Hepatocyte (in vitro differentiated cells): Measurements from ENCODE around the gene C3orf49. TPM values are rescaled to one million over a fixed set of nuclear protein-coding genes. Genes with fewer than 3 reads are reported as not detected.

Experiments
- DNase-seq: peaks from one replicate; pipeline ENCODE4 v3.0.0-alpha.2; 2016; ENCODE audit warnings: low spot score
- H2AFZ ChIP-seq: fragments of 200-600 bp; sonication (generic); 2 replicates; pipeline ENCODE4 v1.6.0; 2016; ENCODE audit warnings: antibody characterized with exemption, mild to moderate bottlenecking
- H3K27ac ChIP-seq: fragments of 200-600 bp; sonication (generic); 2 replicates; pipeline ENCODE4 v1.5.1; 2016; ENCODE audit warnings: mild to moderate bottlenecking
- H3K27me3 ChIP-seq: fragments of 200-600 bp; sonication (generic); 2 replicates; pipeline ENCODE4 v1.6.1; 2016
- H3K36me3 ChIP-seq: fragments of 200-600 bp; sonication (generic); replicated peaks from 2 replicates; pipeline ENCODE4 v1.5.1; 2016; ENCODE audit warnings: low read depth; ENCODE audit not compliant: insufficient read depth
- H3K4me1 ChIP-seq: fragments of 200-600 bp; sonication (generic); 2 replicates; pipeline ENCODE4 v1.5.1; 2016; ENCODE audit warnings: mild to moderate bottlenecking, moderate library complexity; ENCODE audit not compliant: insufficient read depth
- H3K4me2 ChIP-seq: fragments of 200-600 bp; sonication (generic); 2 replicates; pipeline ENCODE4 v1.6.0; 2016
- H3K4me3 ChIP-seq: fragments of 200-600 bp; sonication (generic); 2 replicates; pipeline ENCODE4 v1.5.1; 2016; ENCODE audit warnings: mild to moderate bottlenecking
- H3K79me2 ChIP-seq: fragments of 200-600 bp; sonication (generic); 2 replicates; pipeline ENCODE4 v1.6.0; 2017; ENCODE audit warnings: mild to moderate bottlenecking
- H3K9me2 ChIP-seq: fragments of 200-600 bp; sonication (generic); replicated peaks from 2 replicates; pipeline ENCODE4 v1.6.0; 2017; ENCODE audit warnings: mild to moderate bottlenecking; ENCODE audit not compliant: insufficient read depth
- H3K9me3 ChIP-seq: fragments of 200-600 bp; sonication (generic); 2 replicates; pipeline ENCODE4 v1.5.1; 2016; ENCODE audit warnings: low read depth, mild to moderate bottlenecking
- H4K20me1 ChIP-seq: fragments of 200-600 bp; sonication (generic); 2 replicates; pipeline ENCODE4 v1.6.0; 2016; ENCODE audit warnings: mild to moderate bottlenecking; ENCODE audit not compliant: insufficient read depth, poor library complexity, severe bottlenecking
- CTCF ChIP-seq: fragments of 200-600 bp; sonication (generic); IDR thresholded peaks from 2 replicates; pipeline ENCODE4 v1.5.1; 2016; ENCODE audit warnings: antibody characterized with exemption, mild to moderate bottlenecking; ENCODE audit not compliant: poor library complexity
- EZH2 ChIP-seq: fragments of 200-600 bp; sonication (generic); IDR thresholded peaks from 2 replicates; pipeline ENCODE4 v1.6.1; 2016; ENCODE audit warnings: antibody characterized with exemption, mild to moderate bottlenecking, borderline replicate concordance
- EZH2phosphoT487 ChIP-seq: fragments of 200-600 bp; sonication (generic); IDR thresholded peaks from one replicate; pipeline ENCODE4 v1.6.1; 2018; ENCODE audit warnings: antibody characterized with exemption, mild to moderate bottlenecking, low read depth, moderate library complexity; ENCODE audit not compliant: unreplicated experiment, severe bottlenecking
- WGBS: methylation state at CpG from one replicate; pipeline ENCODE4 v1.1.6; 2016; ENCODE audit warnings: low lambda C conversion rate; ENCODE audit errors: missing lambda C conversion rate; 5-methylcytosine and 5-hydroxymethylcytosine counted together
- polyA plus RNA-seq: library from polyadenylated mRNA; unstranded; fragments of >200 nt; fragmentation: Nextera tagmentation; extraction: Ambion mirVana; gene quantifications from 2 replicates; pipeline ENCODE4 v1.2.1, GENCODE V29; 2016
- total RNA-seq: library from RNA; depleted of rRNA; stranded (reverse); fragments of >200 nt; gene quantifications from 2 replicates; pipeline ENCODE4 v1.2.3, GENCODE V29; 2014

The C3orf49 gene
- total and polyA plus RNA-seq, 2 experiments from 2014 or later, result 0.11 TPM; not detected in 1

- Histone ChIP-seq H3K9me2 (no peaks in the 10 kb centered on the region), H3K4me2 (no peak overlapping the region), H3K9me3 (no peaks in the 10 kb centered on the region), H3K27me3 (no peaks in the 10 kb centered on the region), H3K79me2 (peaks cover 70% of the 10 kb centered on the region), H4K20me1 (no peaks in the 10 kb centered on the region), H3K4me1 (peaks cover 8% of the 10 kb centered on the region), H3K4me3 (no peak overlapping the region), H3K36me3 (no peaks in the 10 kb centered on the region), H3K27ac (no peak overlapping the region), H2AFZ (no peak overlapping the region)
- TF ChIP-seq EZH2phosphoT487, result no peak
- TF ChIP-seq CTCF, result no peak
- TF ChIP-seq EZH2, result no peak
- WGBS, result 41% methylated on average over 1 of the region's 1 CpG
- no peak for DNase-seq
These were observed 36.3 kb downstream of the C3orf49 start for GRCh38 chr3:63855333-63855940.

- Histone ChIP-seq H3K9me3 (no peaks in the 10 kb centered on the region), H3K36me3 (no peaks in the 10 kb centered on the region), H3K4me1 (peaks cover 10% of the 10 kb centered on the region), H3K79me2 (peaks cover 76% of the 10 kb centered on the region), H3K27ac (no peak overlapping the region), H4K20me1 (no peaks in the 10 kb centered on the region), H3K4me3 (no peak overlapping the region), H3K27me3 (no peaks in the 10 kb centered on the region), H2AFZ (no peak overlapping the region), H3K9me2 (no peaks in the 10 kb centered on the region), H3K4me2 (no peak overlapping the region)
- TF ChIP-seq CTCF (no peak), EZH2phosphoT487 (no peak), EZH2 (no peak)
- no peak for DNase-seq
- 98% methylated on average over 2 of the region's 2 CpGs for WGBS
These were observed 38.2 kb downstream of the C3orf49 start for GRCh38 chr3:63857311-63857710.

- H3K4me1 ChIP-seq, result peaks cover 15% of the 10 kb centered on the region
- H3K27me3 ChIP-seq, result no peaks in the 10 kb centered on the region
- WGBS, result 81% methylated on average over 3 of the region's 3 CpGs
- no peak overlapping the region for H2AFZ ChIP-seq
- H3K27ac ChIP-seq, result no peak overlapping the region
- no peaks in the 10 kb centered on the region for H3K9me2 ChIP-seq
- no peak for DNase-seq
- no peak overlapping the region for H3K4me3 ChIP-seq
- no peak overlapping the region for H3K4me2 ChIP-seq
- no peaks in the 10 kb centered on the region for H3K9me3 ChIP-seq
- no peaks in the 10 kb centered on the region for H3K36me3 ChIP-seq
- peaks cover 87% of the 10 kb centered on the region for H3K79me2 ChIP-seq
- no peaks in the 10 kb centered on the region for H4K20me1 ChIP-seq
- TF ChIP-seq EZH2phosphoT487 (no peak), EZH2 (no peak), CTCF (no peak)
These were observed 41.7 kb downstream of the C3orf49 start for GRCh38 chr3:63860776-63861175.
